IPS DF 19.7 (cell line): ENCODE results near the gene ARHGDIB.
A peak's percentile ranks its signal among the peaks of the same experiment; 100 is the strongest.

ENCODE experiments used
- DNase-seq: peaks from one replicate; pipeline ENCODE4 v3.0.0-alpha.2; 2013; ENCODE audit warnings: low read depth, low spot score

Gene ARHGDIB

GRCh38 chr12:14961466-14962152 is at the start of gene ARHGDIB:
TSS of gene ARHGDIB (minus strand) at chr12:14961601. CDS start at chr12:14950712, 10,889 bp downstream.
- DNase-seq: no peak

- DNase-seq: no peak
These were observed 49.8 kb upstream of the ARHGDIB start for GRCh38 chr12:15011162-15011561.

GRCh38 chr12:15007551-15007950 is 46.1 kb upstream of the ARHGDIB start:
- no peak for DNase-seq

- DNase-seq: no peak
These were observed 43.7 kb upstream of the ARHGDIB start for GRCh38 chr12:15005064-15005463.

- no peak for DNase-seq
These were observed 43.0 kb upstream of the ARHGDIB start for GRCh38 chr12:15004421-15004820.

GRCh38 chr12:15001733-15002382 is 40.5 kb upstream of the ARHGDIB start:
- DNase-seq: peak; percentile 20

GRCh38 chr12:15000575-15000974 is 39.2 kb upstream of the ARHGDIB start:
- DNase-seq: no peak

GRCh38 chr12:14999695-15000365 is 38.4 kb upstream of the ARHGDIB start:
- no peak for DNase-seq

- DNase-seq: no peak
These were observed 37.8 kb upstream of the ARHGDIB start for GRCh38 chr12:14999021-14999694.

GRCh38 chr12:14997998-14998397 is 36.6 kb upstream of the ARHGDIB start:
- no peak for DNase-seq

- no peak for DNase-seq
These were observed 34.4 kb upstream of the ARHGDIB start for GRCh38 chr12:14995583-14996425.

- no peak for DNase-seq
These were observed 33.2 kb upstream of the ARHGDIB start for GRCh38 chr12:14994610-14995009.

GRCh38 chr12:14993537-14994266 is 32.3 kb upstream of the ARHGDIB start:
- no peak for DNase-seq

GRCh38 chr12:14993117-14993516 is 31.7 kb upstream of the ARHGDIB start:
- DNase-seq: no peak

GRCh38 chr12:14992673-14993072 is 31.3 kb upstream of the ARHGDIB start:
- no peak for DNase-seq

GRCh38 chr12:14991069-14991468 is 29.7 kb upstream of the ARHGDIB start:
- DNase-seq: no peak

- no peak for DNase-seq
These were observed 28.4 kb upstream of the ARHGDIB start for GRCh38 chr12:14989790-14990189.

- DNase-seq: no peak
These were observed 26.6 kb upstream of the ARHGDIB start for GRCh38 chr12:14988035-14988434.

- DNase-seq: no peak
These were observed 25.0 kb upstream of the ARHGDIB start for GRCh38 chr12:14986449-14986848.

GRCh38 chr12:14984766-14985285 is 23.4 kb upstream of the ARHGDIB start:
- no peak for DNase-seq
